Neural cell (in vitro differentiated cells): ENCODE data around the gene CTSE.
A peak's percentile ranks its signal among the peaks of the same experiment; 100 is the strongest.

ENCODE experiments used
- CTCF ChIP-seq: fragments of 450-650 bp; IDR thresholded peaks from 2 replicates; pipeline ENCODE4 v1.5.1; 2014; ENCODE audit warnings: antibody characterized with exemption, mild to moderate bottlenecking, moderate library complexity; ENCODE audit not compliant: poor library complexity, severe bottlenecking
- POLR2AphosphoS5 ChIP-seq: IDR thresholded peaks from 2 replicates; pipeline ENCODE4 v1.6.1; 2012
- RAD21 ChIP-seq: fragments of 450-650 bp; conservative IDR thresholded peaks from 2 replicates; pipeline ENCODE4 v1.6.1; 2014; ENCODE audit warnings: antibody characterized with exemption, mild to moderate bottlenecking, moderate library complexity
- SMC3 ChIP-seq: fragments of 450-650 bp; conservative IDR thresholded peaks from 2 replicates; pipeline ENCODE4 v1.6.1; 2014; ENCODE audit warnings: antibody characterized with exemption, mild to moderate bottlenecking, moderate library complexity; ENCODE audit not compliant: poor library complexity

GRCh38 chr1:205977402-205978014 lies 46.2 kb downstream of the CTSE start:
- peak; percentile 90 for TF ChIP-seq RAD21
- TF ChIP-seq CTCF: peak; percentile 91
- no peak for TF ChIP-seq POLR2AphosphoS5
- TF ChIP-seq SMC3: peak; percentile 93
